ENCODE results near the gene CPLANE1. TPM values are rescaled to one million over a fixed set of nuclear protein-coding genes. Genes with fewer than 3 reads are reported as not detected.
A peak's percentile ranks its signal among the peaks of the same experiment; 100 is the strongest.
"Not testable (repeated sequence)": the region's sequence is repeated elsewhere in the genome, so short reads cannot be mapped to it uniquely, and the experiment has no call there.

CPLANE1 gene
- total RNA-seq, 2 experiments from 2014 or later: 7.0 to 10.3 TPM

DNA sequence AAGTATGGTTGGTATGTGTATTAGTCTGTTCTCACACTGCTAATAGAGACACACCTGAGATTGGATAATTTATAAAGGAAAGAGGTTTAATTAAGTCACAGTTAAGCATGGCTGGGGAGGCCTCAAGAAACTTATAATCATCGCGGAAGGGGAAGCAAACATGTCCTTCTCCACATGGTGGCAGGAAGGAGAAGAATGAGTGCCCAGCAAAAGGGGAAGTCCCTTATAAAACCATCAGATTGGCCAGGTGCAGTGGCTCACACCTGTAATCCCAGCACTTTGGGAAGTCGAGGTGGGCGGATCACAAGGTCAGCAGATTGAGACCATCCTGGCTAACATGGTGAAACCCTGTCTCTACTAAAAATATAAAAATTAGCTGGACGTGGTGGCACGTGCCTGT lies 113.9 kb downstream of the CPLANE1 start:
- peaks cover 44% of the 10 kb centered on the region for H3K36me3 Mint-ChIP-seq

DNA sequence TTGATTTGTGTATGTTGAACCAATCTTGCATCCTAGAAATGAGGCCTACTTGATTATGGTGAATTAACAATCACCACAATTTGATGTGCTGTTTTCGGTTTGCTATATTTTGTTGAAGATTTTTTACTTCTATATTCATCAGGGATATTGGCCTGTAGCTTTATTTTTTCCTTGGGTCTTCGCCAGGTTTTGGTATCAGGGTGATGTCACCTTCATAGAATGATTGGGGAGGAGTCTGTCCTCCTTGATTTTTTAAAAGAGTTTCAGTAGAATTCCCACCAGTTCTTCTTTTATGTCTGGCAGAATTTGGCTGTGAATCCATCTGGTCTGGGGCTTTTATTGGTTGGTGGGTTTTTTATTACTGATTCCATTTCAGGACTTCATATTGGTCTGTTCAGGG lies 115.2 kb downstream of the CPLANE1 start:
- Mint-ChIP-seq H3K4me1 (no peaks in the 10 kb centered on the region), H3K9me3 (peaks cover 26% of the 10 kb centered on the region), H3K4me3 (no peak overlapping the region), H3K27me3 (no peaks in the 10 kb centered on the region), H3K36me3 (peaks cover 51% of the 10 kb centered on the region), H3K27ac (no peak overlapping the region)
- POLR2A ChIA-PET: no interaction called here
- no peak for ATAC-seq (ENCODE audit: low read depth)
- no peak for DNase-seq

More for the DNA sequence above, 113.9 kb downstream of the CPLANE1 start:
- H3K27me3 Mint-ChIP-seq; ATAC-seq (ENCODE audit: low read depth); H3K27ac Mint-ChIP-seq; DNase-seq; H3K4me1 Mint-ChIP-seq; H3K4me3 Mint-ChIP-seq; POLR2A ChIA-PET: not testable (repeated sequence)
- H3K9me3 Mint-ChIP-seq: peaks cover 26% of the 10 kb centered on the region

DNA sequence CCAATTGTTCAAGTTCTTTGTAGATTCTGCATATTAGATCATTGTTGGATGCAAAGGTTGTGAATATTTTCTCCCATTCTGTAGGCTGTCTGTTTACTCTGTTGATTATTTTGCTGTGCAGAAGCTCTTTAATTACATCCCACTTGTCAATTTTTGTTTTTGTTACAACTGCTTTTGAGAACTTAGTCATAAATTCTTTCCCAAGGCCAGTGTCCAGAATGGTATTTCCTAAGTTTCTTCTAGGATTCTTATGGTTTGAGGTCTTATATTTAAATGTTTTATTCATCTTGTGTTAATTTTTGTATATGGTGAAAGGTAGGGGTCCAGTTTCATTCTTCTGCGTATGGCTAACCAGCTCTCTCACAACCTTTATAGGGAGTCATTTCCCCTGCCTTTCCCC lies 116.5 kb downstream of the CPLANE1 start:
- POLR2A ChIA-PET: no interaction called here
- peaks cover 50% of the 10 kb centered on the region for H3K36me3 Mint-ChIP-seq
- no peaks in the 10 kb centered on the region for H3K4me1 Mint-ChIP-seq
- H3K27ac Mint-ChIP-seq: no peak overlapping the region
- ATAC-seq (ENCODE audit: low read depth): no peak
- H3K4me3 Mint-ChIP-seq: no peak overlapping the region
- no peak for DNase-seq
- peaks cover 20% of the 10 kb centered on the region for H3K9me3 Mint-ChIP-seq
- no peaks in the 10 kb centered on the region for H3K27me3 Mint-ChIP-seq

DNA sequence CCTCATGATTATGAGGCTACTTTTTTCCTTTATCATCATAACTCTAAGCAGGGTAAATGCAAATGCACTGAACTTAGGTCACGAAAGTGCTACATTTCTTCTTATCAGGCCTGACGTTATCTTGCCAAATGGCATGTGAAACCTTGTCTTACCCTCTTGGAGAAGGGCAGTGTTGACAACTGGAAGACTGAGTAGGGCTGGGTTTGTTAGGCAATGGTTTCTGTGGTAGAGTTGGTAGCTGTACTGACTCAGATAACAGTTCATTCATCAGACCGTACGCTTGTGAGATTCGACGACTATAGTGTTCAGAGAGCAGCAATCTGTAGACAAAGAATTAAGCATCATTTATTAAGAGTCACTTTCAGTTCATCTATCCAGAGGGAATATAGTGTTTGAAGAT lies 127.7 kb downstream of the CPLANE1 start:
- DNase-seq (no peak), ATAC-seq (ENCODE audit: low read depth) (no peak)
- no peaks in the 10 kb centered on the region for H3K27me3 Mint-ChIP-seq
- H3K4me1 Mint-ChIP-seq: peaks cover 14% of the 10 kb centered on the region
- POLR2A ChIA-PET: no interaction called here
- H3K27ac Mint-ChIP-seq: no peak overlapping the region
- no peak overlapping the region for H3K4me3 Mint-ChIP-seq
- H3K36me3 Mint-ChIP-seq: peaks cover 18% of the 10 kb centered on the region
- no peaks in the 10 kb centered on the region for H3K9me3 Mint-ChIP-seq

DNA sequence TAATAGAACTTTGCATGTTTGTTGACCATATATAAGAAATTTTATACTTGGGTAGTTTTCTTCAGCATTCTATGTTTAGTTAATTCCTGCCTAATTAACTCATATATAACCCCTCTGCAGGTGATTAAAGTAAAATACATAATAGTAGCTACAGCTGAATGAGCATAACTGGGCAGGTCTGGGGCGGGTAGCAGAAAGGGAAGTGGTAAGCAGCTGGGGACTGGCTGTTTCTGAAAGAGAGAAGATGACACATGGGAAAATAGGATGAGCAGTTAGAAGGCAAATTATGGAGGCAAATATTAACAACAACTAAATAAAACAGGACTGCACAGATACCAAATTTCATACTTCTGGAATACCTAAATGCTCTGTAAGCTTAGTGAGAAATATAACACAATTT lies 128.1 kb downstream of the CPLANE1 start:
- Mint-ChIP-seq H3K36me3 (peaks cover 17% of the 10 kb centered on the region), H3K27ac (no peak overlapping the region)
- POLR2A ChIA-PET: no interaction called here

DNA sequence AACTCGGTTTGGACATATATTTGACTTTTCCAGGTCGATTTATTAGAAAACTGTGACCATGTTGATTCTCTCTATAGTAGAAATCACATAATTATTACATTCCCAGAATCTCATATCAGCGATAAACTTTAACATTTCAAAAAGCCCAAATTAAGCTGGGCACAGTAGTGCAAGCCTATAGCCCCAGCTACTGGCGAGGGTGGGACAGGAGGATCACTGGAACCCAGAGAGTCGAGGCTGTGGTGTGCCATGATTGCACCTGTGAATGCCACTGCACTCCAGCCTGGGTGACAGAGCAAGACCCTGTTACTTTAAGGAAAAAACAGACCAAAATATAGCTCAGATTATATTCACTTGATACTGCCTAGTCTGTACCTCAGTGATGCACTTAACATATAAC lies 128.9 kb downstream of the CPLANE1 start:
- Mint-ChIP-seq H3K27me3 (no peaks in the 10 kb centered on the region), H3K9me3 (no peaks in the 10 kb centered on the region), H3K27ac (no peak overlapping the region), H3K4me1 (peaks cover 14% of the 10 kb centered on the region), H3K4me3 (no peak overlapping the region), H3K36me3 (peaks cover 14% of the 10 kb centered on the region)
- ATAC-seq (ENCODE audit: low read depth) (no peak), DNase-seq (no peak)
- POLR2A ChIA-PET: interaction anchor here (1.0 kb wide), 1 partner anchor 37 kb away, joined by 3 read pairs; no protein-coding TSS in a partner anchor

More for the DNA sequence above, 128.1 kb downstream of the CPLANE1 start:
- Mint-ChIP-seq H3K4me1 (peaks cover 14% of the 10 kb centered on the region), H3K9me3 (no peaks in the 10 kb centered on the region), H3K4me3 (no peak overlapping the region), H3K27me3 (no peaks in the 10 kb centered on the region)
- ATAC-seq (ENCODE audit: low read depth) (peak; percentile 54), DNase-seq (no peak)

DNA sequence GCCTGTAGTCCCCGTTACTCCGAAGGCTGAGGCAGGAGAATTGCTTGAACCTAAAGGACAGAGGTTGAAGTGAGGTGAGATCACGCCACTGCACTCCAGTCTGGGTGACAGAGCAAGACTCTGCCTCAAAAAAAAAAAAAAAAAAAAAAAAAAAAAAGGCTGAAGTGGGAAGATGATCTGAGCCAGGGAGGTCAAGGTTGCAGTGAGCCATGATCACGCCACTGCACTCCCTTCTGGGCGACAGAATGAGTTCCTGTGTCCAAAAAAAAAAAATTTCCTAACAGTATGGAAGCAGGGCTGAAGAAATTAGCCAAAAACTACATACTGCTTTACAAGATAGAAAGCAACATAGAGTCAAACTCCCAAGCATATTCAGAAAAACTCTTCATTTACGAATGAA lies 132.8 kb downstream of the CPLANE1 start:
- POLR2A ChIA-PET: no interaction called here
- H3K36me3 Mint-ChIP-seq: peaks cover 32% of the 10 kb centered on the region
- ATAC-seq (ENCODE audit: low read depth) (no peak), DNase-seq (no peak)
- H3K27ac Mint-ChIP-seq: no peak overlapping the region
- H3K4me3 Mint-ChIP-seq: no peak overlapping the region
- H3K4me1 Mint-ChIP-seq: peaks cover 29% of the 10 kb centered on the region
- peaks cover 7% of the 10 kb centered on the region for H3K9me3 Mint-ChIP-seq
- H3K27me3 Mint-ChIP-seq: no peaks in the 10 kb centered on the region

DNA sequence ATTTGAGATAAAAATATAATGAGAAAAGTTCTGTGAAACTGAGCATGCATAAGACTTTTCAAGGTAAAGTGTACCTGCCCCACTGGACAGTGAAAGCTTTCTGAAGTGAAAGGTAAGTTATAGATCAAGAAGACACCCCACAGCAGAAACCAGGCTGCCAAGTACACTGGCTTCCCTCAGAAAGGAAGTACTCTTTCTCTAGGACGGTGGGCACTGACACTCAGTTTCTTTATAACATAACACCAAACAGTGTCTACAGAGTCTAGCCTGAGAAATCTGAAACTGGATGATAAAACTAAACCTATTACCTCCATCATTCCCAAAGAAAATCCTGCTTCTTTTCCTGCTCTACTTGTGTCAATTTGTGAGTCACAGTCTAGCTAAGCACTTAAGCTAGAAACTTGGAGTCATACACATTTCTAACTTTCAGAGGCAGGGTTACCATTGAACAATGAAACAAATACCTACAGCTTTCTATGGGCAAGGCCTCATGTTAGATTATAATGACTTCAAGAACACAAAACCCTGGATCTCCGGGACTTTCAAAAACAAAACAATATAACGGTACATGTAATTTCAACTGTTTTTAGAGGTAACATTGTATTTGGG lies 136.7 kb downstream of the CPLANE1 start:
- POLR2A ChIA-PET: interaction anchor here (1.1 kb wide), 1 partner anchor 41 kb away, joined by 3 read pairs; no protein-coding TSS in a partner anchor
- H3K27ac Mint-ChIP-seq: peak overlapping the region; percentile 90
- DNase-seq (no peak), ATAC-seq (ENCODE audit: low read depth) (peak; percentile 37)
- H3K4me1 Mint-ChIP-seq: peaks cover 36% of the 10 kb centered on the region
- H3K4me3 Mint-ChIP-seq: peak overlapping the region; percentile 66
- peaks cover 7% of the 10 kb centered on the region for H3K9me3 Mint-ChIP-seq
- no peaks in the 10 kb centered on the region for H3K27me3 Mint-ChIP-seq
- H3K36me3 Mint-ChIP-seq: peaks cover 47% of the 10 kb centered on the region

DNA sequence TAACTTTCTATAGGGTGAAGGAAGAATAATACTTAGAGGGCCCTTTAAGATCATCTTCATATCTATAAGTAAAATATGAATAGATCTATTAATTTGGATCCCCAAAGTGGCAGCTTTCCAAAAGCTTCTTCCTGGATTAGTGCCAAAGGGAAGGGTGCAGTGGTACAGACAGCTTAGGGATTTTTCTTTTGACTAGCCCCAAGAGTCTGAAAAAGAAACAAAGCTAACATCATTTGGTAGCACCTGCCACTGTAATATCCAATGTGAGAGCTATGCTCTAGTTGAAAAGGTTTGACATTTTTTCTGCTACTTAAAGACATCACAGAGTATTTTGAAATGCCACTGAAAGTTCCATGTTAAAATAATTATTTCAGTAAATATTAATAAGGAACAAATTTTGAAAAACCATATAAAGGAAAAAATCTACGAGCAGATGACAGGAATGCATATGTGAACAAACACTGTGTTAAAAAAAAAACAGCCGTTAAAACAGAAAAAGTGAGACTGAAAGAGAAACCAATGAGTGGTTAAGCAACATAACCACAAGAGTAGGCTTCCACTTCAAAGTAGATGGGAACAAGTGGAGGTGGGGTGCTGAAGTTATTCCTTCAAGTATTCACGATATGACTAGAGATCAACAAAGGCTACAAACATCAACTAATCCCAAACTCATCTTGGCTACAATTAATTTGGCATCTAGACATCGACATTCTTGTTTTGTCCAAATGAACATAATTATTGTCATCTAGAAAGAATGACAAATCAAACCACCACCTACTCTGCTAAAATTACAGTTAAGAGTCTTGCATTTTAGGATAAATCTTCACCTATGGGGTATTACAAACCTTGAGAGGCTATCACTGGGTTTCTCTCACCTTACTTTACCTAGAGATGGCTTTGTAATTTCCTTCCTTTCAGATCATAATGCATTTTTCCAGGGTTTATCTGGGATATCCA lies 137.5 kb downstream of the CPLANE1 start:
- Mint-ChIP-seq H3K4me1 (peaks cover 35% of the 10 kb centered on the region), H3K27ac (peak overlapping the region; percentile 90), H3K36me3 (peaks cover 50% of the 10 kb centered on the region), H3K4me3 (peak overlapping the region; percentile 66), H3K27me3 (no peaks in the 10 kb centered on the region), H3K9me3 (peaks cover 7% of the 10 kb centered on the region)
- ATAC-seq (ENCODE audit: low read depth) (peak; percentile 67), DNase-seq (no peak)
- POLR2A ChIA-PET: interaction anchor here (0.6 to 1.2 kb wide), 3 partner anchors 36 to 267 kb away, joined by 3 to 6 read pairs (median 5); partner anchors contain the start of genes NUP155 and WDR70

DNA sequence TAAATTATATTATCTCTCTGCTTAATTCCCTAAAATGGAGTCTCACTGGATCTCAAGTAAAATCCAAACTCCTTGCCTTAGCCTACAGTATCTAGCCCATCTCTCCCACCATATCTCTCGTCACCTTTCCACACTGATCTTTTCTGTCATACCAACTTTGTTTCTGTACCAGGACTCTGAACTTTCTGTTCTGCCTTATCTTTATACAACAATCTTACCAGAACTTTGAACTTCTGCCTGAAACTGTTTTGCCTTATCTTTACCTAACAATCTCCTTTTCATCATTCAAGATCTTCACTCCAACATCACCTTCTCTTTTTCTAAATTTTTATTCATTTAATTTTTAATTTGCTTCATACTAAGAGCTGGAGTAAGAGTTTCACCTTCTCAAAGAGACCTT lies 139.0 kb downstream of the CPLANE1 start:
- POLR2A ChIA-PET: no interaction called here
- peaks cover 53% of the 10 kb centered on the region for H3K36me3 Mint-ChIP-seq

DNA sequence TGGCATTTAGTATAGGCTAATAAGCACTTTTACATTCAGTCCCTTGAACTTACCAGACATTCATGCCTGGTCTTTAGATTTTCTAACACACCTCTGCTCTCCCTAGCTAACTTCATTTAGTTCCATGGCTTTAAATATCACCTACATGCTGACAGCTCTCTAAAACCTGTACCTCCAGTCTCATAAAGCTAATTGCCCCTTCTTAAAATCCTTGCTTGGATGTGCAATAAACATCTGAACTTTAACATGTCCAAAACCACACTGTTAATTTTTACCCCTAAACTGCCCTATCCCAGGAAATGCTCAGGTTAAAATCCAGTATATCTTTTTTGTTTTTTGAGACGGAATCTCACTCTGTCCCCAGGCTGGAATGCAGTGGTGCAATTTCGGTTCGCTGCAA lies 139.8 kb downstream of the CPLANE1 start:
- H3K36me3 Mint-ChIP-seq: peaks cover 56% of the 10 kb centered on the region
- no peaks in the 10 kb centered on the region for H3K27me3 Mint-ChIP-seq
- DNase-seq (no peak), ATAC-seq (ENCODE audit: low read depth) (no peak)
- peaks cover 35% of the 10 kb centered on the region for H3K4me1 Mint-ChIP-seq
- peaks cover 7% of the 10 kb centered on the region for H3K9me3 Mint-ChIP-seq
- H3K4me3 Mint-ChIP-seq: no peak overlapping the region
- POLR2A ChIA-PET: interaction anchor here (1.2 kb wide), 1 partner anchor 233 kb away, joined by 4 read pairs; no protein-coding TSS in a partner anchor
- H3K27ac Mint-ChIP-seq: no peak overlapping the region

More for the DNA sequence above, 139.0 kb downstream of the CPLANE1 start:
- Mint-ChIP-seq H3K27ac (peak overlapping the region; percentile 72), H3K27me3 (no peaks in the 10 kb centered on the region), H3K4me3 (no peak overlapping the region), H3K4me1 (peaks cover 35% of the 10 kb centered on the region), H3K9me3 (peaks cover 7% of the 10 kb centered on the region)
- no peak for DNase-seq
- no peak for ATAC-seq (ENCODE audit: low read depth)

DNA sequence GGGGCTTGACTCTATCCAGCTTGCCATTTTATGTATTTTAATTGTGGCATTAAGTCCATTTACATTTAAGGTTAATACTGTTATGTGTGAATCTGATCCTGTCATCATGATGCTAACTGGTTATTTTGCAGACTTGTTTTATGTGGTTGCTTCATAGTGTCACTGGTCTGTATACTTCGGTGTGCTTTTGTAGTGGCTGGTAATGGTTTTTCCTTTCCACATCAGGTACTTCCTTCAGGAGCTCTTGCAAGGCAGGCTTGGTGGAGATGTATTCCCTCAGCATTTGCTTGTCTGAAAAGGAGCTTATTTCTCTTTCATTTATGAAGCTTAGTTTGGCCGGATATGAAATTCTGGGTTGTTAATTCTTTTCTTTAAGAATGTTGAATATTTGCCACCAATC lies 145.9 kb downstream of the CPLANE1 start:
- no peak for ATAC-seq (ENCODE audit: low read depth)
- DNase-seq: no peak

DNA sequence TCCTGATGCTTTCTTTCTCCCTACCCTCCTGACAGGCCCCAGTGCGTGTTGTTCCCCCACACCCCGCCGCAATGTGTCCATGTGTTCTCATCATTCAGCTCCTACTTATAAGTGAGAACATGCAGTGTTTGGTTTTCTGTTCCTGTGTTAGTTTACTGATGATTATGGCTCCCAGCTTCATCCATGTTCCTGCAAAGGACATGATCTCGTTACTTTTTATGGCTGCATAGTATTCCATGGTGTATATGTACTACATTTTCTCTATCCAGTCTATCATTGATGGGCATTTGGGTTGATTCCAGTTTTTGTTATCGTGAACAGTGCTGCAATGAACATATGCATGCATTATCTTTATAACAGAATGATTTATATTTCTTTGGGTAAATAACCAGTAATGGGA lies 149.9 kb downstream of the CPLANE1 start:
- H3K9me3 Mint-ChIP-seq: peaks cover 37% of the 10 kb centered on the region
- POLR2A ChIA-PET; H3K27ac Mint-ChIP-seq; H3K27me3 Mint-ChIP-seq; ATAC-seq (ENCODE audit: low read depth); DNase-seq; H3K4me3 Mint-ChIP-seq: not testable (repeated sequence)
- peaks cover 66% of the 10 kb centered on the region for H3K36me3 Mint-ChIP-seq
- H3K4me1 Mint-ChIP-seq: peaks cover 20% of the 10 kb centered on the region

More for the DNA sequence above, 145.9 kb downstream of the CPLANE1 start:
- Mint-ChIP-seq H3K36me3 (peaks cover 69% of the 10 kb centered on the region), H3K9me3 (peaks cover 26% of the 10 kb centered on the region), H3K27me3 (no peaks in the 10 kb centered on the region), H3K27ac (peak overlapping the region; percentile 35), H3K4me1 (peaks cover 19% of the 10 kb centered on the region), H3K4me3 (peak overlapping the region; percentile 47)
- POLR2A ChIA-PET: no interaction called here

All from activated naive CD8-positive, alpha-beta T cell treated with anti-CD3 and anti-CD28 coated beads, Interleukin-2, amount 10 ng/mL, durations not matched to agents 7 days and 5 days (primary cell).